Measurements from ENCODE around the gene SFXN5. TPM values are rescaled to one million over a fixed set of nuclear protein-coding genes. Genes with fewer than 3 reads are reported as not detected.

Gene SFXN5
- total and polyA plus RNA-seq, 2 of the 8 experiments (the other 6 are each of a cell fraction or from before 2014, with no cell fraction given): 29.3 to 33.1 TPM

DNA sequence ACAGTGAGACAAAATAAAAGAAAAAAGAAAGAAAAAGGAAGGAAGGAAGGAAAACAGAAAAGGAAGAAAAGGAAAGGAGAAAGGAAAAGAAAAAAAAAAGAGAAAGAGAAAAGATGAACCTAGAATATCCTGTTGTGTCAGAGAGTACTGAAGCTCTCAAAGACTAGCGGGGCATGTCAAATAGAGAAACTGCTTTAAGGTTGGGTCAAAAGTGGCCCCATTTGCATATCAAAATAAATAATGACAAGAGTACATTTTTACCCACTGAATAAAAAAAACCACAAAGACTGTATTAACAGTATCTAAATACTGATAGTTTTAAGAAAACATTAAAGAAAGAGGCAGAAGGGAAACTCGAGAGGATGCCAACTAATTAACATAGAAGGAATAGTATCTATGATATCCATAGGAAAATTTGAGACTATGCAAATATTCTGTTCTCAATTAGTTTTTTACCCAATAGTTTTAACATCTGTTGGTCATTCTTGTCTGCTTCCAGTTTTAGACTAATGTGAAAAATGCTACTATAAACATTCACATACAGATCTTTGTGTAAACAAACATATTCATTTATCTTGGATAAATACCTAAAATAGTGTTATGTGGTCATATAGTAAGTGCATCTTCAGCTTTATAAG, 53.2 kb downstream of the SFXN5 start (continued):
- TF ChIP-seq TEAD4 (IDR thresholded peaks at IDR 0.05; ENCODE audit: low read depth, low read length): no peak
- no peak for TF ChIP-seq SP2 (IDR thresholded peaks at IDR 0.05; ENCODE audit: low read length)
- no peak for TF ChIP-seq SUZ12 (IDR thresholded peaks at IDR 0.05; ENCODE audit: low read length)
- TF ChIP-seq MAFK (IDR thresholded peaks at IDR 0.05; ENCODE audit: low read depth, low read length): no peak
- TF ChIP-seq, protein P1, sequence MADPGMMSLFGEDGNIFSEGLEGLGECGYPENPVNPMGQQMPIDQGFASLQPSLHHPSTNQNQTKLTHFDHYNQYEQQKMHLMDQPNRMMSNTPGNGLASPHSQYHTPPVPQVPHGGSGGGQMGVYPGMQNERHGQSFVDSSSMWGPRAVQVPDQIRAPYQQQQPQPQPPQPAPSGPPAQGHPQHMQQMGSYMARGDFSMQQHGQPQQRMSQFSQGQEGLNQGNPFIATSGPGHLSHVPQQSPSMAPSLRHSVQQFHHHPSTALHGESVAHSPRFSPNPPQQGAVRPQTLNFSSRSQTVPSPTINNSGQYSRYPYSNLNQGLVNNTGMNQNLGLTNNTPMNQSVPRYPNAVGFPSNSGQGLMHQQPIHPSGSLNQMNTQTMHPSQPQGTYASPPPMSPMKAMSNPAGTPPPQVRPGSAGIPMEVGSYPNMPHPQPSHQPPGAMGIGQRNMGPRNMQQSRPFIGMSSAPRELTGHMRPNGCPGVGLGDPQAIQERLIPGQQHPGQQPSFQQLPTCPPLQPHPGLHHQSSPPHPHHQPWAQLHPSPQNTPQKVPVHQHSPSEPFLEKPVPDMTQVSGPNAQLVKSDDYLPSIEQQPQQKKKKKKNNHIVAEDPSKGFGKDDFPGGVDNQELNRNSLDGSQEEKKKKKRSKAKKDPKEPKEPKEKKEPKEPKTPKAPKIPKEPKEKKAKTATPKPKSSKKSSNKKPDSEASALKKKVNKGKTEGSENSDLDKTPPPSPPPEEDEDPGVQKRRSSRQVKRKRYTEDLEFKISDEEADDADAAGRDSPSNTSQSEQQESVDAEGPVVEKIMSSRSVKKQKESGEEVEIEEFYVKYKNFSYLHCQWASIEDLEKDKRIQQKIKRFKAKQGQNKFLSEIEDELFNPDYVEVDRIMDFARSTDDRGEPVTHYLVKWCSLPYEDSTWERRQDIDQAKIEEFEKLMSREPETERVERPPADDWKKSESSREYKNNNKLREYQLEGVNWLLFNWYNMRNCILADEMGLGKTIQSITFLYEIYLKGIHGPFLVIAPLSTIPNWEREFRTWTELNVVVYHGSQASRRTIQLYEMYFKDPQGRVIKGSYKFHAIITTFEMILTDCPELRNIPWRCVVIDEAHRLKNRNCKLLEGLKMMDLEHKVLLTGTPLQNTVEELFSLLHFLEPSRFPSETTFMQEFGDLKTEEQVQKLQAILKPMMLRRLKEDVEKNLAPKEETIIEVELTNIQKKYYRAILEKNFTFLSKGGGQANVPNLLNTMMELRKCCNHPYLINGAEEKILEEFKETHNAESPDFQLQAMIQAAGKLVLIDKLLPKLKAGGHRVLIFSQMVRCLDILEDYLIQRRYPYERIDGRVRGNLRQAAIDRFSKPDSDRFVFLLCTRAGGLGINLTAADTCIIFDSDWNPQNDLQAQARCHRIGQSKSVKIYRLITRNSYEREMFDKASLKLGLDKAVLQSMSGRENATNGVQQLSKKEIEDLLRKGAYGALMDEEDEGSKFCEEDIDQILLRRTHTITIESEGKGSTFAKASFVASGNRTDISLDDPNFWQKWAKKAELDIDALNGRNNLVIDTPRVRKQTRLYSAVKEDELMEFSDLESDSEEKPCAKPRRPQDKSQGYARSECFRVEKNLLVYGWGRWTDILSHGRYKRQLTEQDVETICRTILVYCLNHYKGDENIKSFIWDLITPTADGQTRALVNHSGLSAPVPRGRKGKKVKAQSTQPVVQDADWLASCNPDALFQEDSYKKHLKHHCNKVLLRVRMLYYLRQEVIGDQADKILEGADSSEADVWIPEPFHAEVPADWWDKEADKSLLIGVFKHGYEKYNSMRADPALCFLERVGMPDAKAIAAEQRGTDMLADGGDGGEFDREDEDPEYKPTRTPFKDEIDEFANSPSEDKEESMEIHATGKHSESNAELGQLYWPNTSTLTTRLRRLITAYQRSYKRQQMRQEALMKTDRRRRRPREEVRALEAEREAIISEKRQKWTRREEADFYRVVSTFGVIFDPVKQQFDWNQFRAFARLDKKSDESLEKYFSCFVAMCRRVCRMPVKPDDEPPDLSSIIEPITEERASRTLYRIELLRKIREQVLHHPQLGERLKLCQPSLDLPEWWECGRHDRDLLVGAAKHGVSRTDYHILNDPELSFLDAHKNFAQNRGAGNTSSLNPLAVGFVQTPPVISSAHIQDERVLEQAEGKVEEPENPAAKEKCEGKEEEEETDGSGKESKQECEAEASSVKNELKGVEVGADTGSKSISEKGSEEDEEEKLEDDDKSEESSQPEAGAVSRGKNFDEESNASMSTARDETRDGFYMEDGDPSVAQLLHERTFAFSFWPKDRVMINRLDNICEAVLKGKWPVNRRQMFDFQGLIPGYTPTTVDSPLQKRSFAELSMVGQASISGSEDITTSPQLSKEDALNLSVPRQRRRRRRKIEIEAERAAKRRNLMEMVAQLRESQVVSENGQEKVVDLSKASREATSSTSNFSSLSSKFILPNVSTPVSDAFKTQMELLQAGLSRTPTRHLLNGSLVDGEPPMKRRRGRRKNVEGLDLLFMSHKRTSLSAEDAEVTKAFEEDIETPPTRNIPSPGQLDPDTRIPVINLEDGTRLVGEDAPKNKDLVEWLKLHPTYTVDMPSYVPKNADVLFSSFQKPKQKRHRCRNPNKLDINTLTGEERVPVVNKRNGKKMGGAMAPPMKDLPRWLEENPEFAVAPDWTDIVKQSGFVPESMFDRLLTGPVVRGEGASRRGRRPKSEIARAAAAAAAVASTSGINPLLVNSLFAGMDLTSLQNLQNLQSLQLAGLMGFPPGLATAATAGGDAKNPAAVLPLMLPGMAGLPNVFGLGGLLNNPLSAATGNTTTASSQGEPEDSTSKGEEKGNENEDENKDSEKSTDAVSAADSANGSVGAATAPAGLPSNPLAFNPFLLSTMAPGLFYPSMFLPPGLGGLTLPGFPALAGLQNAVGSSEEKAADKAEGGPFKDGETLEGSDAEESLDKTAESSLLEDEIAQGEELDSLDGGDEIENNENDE (IDR thresholded peaks at IDR 0.05; ENCODE audit: insufficient replicate concordance, low read length): no peak
- no peak for TF ChIP-seq POU5F1 (IDR thresholded peaks at IDR 0.05; ENCODE audit: low read depth, low read length)
- TF ChIP-seq, protein P2, sequence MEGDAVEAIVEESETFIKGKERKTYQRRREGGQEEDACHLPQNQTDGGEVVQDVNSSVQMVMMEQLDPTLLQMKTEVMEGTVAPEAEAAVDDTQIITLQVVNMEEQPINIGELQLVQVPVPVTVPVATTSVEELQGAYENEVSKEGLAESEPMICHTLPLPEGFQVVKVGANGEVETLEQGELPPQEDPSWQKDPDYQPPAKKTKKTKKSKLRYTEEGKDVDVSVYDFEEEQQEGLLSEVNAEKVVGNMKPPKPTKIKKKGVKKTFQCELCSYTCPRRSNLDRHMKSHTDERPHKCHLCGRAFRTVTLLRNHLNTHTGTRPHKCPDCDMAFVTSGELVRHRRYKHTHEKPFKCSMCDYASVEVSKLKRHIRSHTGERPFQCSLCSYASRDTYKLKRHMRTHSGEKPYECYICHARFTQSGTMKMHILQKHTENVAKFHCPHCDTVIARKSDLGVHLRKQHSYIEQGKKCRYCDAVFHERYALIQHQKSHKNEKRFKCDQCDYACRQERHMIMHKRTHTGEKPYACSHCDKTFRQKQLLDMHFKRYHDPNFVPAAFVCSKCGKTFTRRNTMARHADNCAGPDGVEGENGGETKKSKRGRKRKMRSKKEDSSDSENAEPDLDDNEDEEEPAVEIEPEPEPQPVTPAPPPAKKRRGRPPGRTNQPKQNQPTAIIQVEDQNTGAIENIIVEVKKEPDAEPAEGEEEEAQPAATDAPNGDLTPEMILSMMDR (IDR thresholded peaks at IDR 0.05; ENCODE audit: control extremely low read depth in 1 of 3, insufficient read depth in 1 of 3, low read depth in 1 of 3, low read length in 3 of 3): no peak
- TF ChIP-seq KDM5A (IDR thresholded peaks at IDR 0.05; ENCODE audit: low read length): no peak
